ENCODE data around the gene SGIP1. TPM values are rescaled to one million over a fixed set of nuclear protein-coding genes. Genes with fewer than 3 reads are reported as not detected.

SGIP1 gene
- total and polyA plus RNA-seq, 9 donors, result 0.91 to 7.0 (median 3.3) TPM

- Histone ChIP-seq H3K4me3 (no peak overlapping the region), H3K9me3 (no peaks in the 10 kb centered on the region), H3K36me3 (no peaks in the 10 kb centered on the region), H3K27me3 (no peaks in the 10 kb centered on the region), H3K4me1 (ENCODE audit: insufficient read depth) (no peaks in the 10 kb centered on the region), H3K27ac (no peak overlapping the region)
- DNase-seq, result no peak
- intact Hi-C loops (cut with DNase I), result no loop called here
- TF ChIP-seq, protein P1, sequence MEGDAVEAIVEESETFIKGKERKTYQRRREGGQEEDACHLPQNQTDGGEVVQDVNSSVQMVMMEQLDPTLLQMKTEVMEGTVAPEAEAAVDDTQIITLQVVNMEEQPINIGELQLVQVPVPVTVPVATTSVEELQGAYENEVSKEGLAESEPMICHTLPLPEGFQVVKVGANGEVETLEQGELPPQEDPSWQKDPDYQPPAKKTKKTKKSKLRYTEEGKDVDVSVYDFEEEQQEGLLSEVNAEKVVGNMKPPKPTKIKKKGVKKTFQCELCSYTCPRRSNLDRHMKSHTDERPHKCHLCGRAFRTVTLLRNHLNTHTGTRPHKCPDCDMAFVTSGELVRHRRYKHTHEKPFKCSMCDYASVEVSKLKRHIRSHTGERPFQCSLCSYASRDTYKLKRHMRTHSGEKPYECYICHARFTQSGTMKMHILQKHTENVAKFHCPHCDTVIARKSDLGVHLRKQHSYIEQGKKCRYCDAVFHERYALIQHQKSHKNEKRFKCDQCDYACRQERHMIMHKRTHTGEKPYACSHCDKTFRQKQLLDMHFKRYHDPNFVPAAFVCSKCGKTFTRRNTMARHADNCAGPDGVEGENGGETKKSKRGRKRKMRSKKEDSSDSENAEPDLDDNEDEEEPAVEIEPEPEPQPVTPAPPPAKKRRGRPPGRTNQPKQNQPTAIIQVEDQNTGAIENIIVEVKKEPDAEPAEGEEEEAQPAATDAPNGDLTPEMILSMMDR (IDR thresholded peaks at IDR 0.05), result no peak
- no peak for TF ChIP-seq POLR2A (IDR thresholded peaks at IDR 0.05)
- TF ChIP-seq EP300 (IDR thresholded peaks at IDR 0.05), result no peak
Measured at GRCh38 chr1:66685265-66685664, 151.3 kb downstream of the SGIP1 start.

DNA sequence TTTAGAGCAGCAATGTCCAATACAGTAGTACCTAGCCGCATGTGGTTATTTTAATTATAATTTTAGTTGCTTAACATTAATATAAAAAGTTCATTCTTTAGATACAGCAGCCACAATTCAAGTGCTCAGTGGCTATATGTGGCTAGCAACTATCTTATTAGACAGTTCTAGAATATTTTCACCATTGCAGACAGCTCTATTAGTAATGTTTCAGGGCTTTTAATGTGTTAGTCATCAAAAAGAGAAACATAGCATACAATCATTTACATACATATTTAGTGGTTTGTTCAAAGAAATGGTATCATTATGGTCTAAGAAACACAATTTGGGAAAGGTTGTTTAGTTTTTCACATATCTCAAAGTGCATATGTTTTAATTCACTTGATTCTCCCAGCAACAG is 151.7 kb downstream of the SGIP1 start:
- intact Hi-C loops (cut with DNase I), result no loop called here
- TF ChIP-seq POLR2A (IDR thresholded peaks at IDR 0.05) (no peak), EP300 (IDR thresholded peaks at IDR 0.05) (no peak)
- TF ChIP-seq, protein P1 (IDR thresholded peaks at IDR 0.05), result no peak
- no peak for DNase-seq
- Histone ChIP-seq H3K27ac (no peak overlapping the region), H3K4me3 (no peak overlapping the region), H3K9me3 (no peaks in the 10 kb centered on the region), H3K4me1 (ENCODE audit: insufficient read depth) (no peaks in the 10 kb centered on the region), H3K36me3 (no peaks in the 10 kb centered on the region), H3K27me3 (no peaks in the 10 kb centered on the region)
- 91 to 96% (median 96%) methylated on average over 1 of the region's 1 CpG for WGBS, 3 donors

- WGBS, 3 donors, result 84 to 92% (median 89%) methylated on average over 3 of the region's 3 CpGs
- no peaks in the 10 kb centered on the region for H3K36me3 ChIP-seq
- H3K9me3 ChIP-seq, result no peaks in the 10 kb centered on the region
- TF ChIP-seq, protein P1 (IDR thresholded peaks at IDR 0.05), result no peak
- TF ChIP-seq POLR2A (IDR thresholded peaks at IDR 0.05) (no peak), EP300 (IDR thresholded peaks at IDR 0.05) (no peak)
- DNase-seq, result no peak
- no peak overlapping the region for H3K4me3 ChIP-seq
- H3K4me1 ChIP-seq (ENCODE audit: insufficient read depth), result no peaks in the 10 kb centered on the region
- no peak overlapping the region for H3K27ac ChIP-seq
- intact Hi-C loops (cut with DNase I), result no loop called here
- H3K27me3 ChIP-seq, result no peaks in the 10 kb centered on the region
Measured at GRCh38 chr1:66686406-66686805, 152.5 kb downstream of the SGIP1 start.

GRCh38 chr1:66687358-66687757 is 153.4 kb downstream of the SGIP1 start:
- Histone ChIP-seq H3K27me3 (no peaks in the 10 kb centered on the region), H3K4me1 (ENCODE audit: insufficient read depth) (no peaks in the 10 kb centered on the region), H3K27ac (no peak overlapping the region), H3K4me3 (no peak overlapping the region), H3K9me3 (no peaks in the 10 kb centered on the region), H3K36me3 (no peaks in the 10 kb centered on the region)
- TF ChIP-seq POLR2A (IDR thresholded peaks at IDR 0.05) (no peak), EP300 (IDR thresholded peaks at IDR 0.05) (no peak)
- TF ChIP-seq, protein P1 (IDR thresholded peaks at IDR 0.05), result no peak
- no peak for DNase-seq
- 71 to 85% (median 71%) methylated on average over 2 of the region's 2 CpGs for WGBS, 3 donors
- intact Hi-C loops (cut with DNase I), result no loop called here
